ENCODE data around the gene NENF. TPM values are rescaled to one million over a fixed set of nuclear protein-coding genes. Genes with fewer than 3 reads are reported as not detected.
"Not testable (repeated sequence)": the region's sequence is repeated elsewhere in the genome, so short reads cannot be mapped to it uniquely, and the experiment has no call there.

Gene NENF
- total RNA-seq: 55.7 TPM

- peak; percentile 79 for DNase-seq (ENCODE audit: low spot score)
Observed at GRCh38 chr1:212432661-212433576, at the start of gene NENF. Gene NENF, plus strand, starts transcription at chr1:212432920. Its CDS starts 24 bp downstream, at chr1:212432944.

- no peak for DNase-seq (ENCODE audit: low spot score)
Observed at GRCh38 chr1:212386029-212386428, 46.7 kb upstream of the NENF start.

- no peak for DNase-seq (ENCODE audit: low spot score)
Observed at GRCh38 chr1:212388985-212389716, 43.6 kb upstream of the NENF start.

GRCh38 chr1:212395678-212396437 lies 36.9 kb upstream of the NENF start:
- DNase-seq (ENCODE audit: low spot score): not testable (repeated sequence)

- DNase-seq (ENCODE audit: low spot score): no peak
Observed at GRCh38 chr1:212396638-212397037, 36.1 kb upstream of the NENF start.

GRCh38 chr1:212397171-212397570 lies 35.5 kb upstream of the NENF start:
- DNase-seq (ENCODE audit: low spot score): no peak

GRCh38 chr1:212401042-212401441 lies 31.7 kb upstream of the NENF start:
- DNase-seq (ENCODE audit: low spot score): no peak

- DNase-seq (ENCODE audit: low spot score): no peak
Observed at GRCh38 chr1:212401838-212402582, 30.7 kb upstream of the NENF start.

- no peak for DNase-seq (ENCODE audit: low spot score)
Observed at GRCh38 chr1:212402666-212403321, 29.9 kb upstream of the NENF start.

- DNase-seq (ENCODE audit: low spot score): no peak
Observed at GRCh38 chr1:212410231-212410820, 22.4 kb upstream of the NENF start.

- DNase-seq (ENCODE audit: low spot score): no peak
Observed at GRCh38 chr1:212412374-212412773, 20.3 kb upstream of the NENF start.

- no peak for DNase-seq (ENCODE audit: low spot score)
Observed at GRCh38 chr1:212413902-212414327, 18.8 kb upstream of the NENF start.

GRCh38 chr1:212414328-212415106 lies 18.2 kb upstream of the NENF start, which contains the start of gene PACC1:
Gene PACC1, minus strand, starts transcription at chr1:212414886. Its CDS starts 129 bp downstream, at chr1:212414757.
- DNase-seq (ENCODE audit: low spot score): peak; percentile 88

GRCh38 chr1:212415107-212415841 lies 17.4 kb upstream of the NENF start:
- DNase-seq (ENCODE audit: low spot score): no peak

GRCh38 chr1:212421165-212421564 lies 11.6 kb upstream of the NENF start:
- DNase-seq (ENCODE audit: low spot score): no peak

- DNase-seq (ENCODE audit: low spot score): no peak
Observed at GRCh38 chr1:212423879-212424278, 8.8 kb upstream of the NENF start.

- no peak for DNase-seq (ENCODE audit: low spot score)
Observed at GRCh38 chr1:212428496-212428895, 4.2 kb upstream of the NENF start.

GRCh38 chr1:212430416-212430815 lies 2.3 kb upstream of the NENF start:
- no peak for DNase-seq (ENCODE audit: low spot score)

- no peak for DNase-seq (ENCODE audit: low spot score)
Observed at GRCh38 chr1:212430955-212431394, 1.7 kb upstream of the NENF start.

All from ureter (tissue), 1 donor.